Natural killer cell (primary cell): Measurements from ENCODE around the gene PGLYRP3. TPM values are rescaled to one million over a fixed set of nuclear protein-coding genes. Genes with fewer than 3 reads are reported as not detected.

Experiments
- ATAC-seq, 3 donors: fragments of 150-1000 bp in 2 of 3; fragments of 200-7000 bp in 1 of 3; cut with Tn5 transposase; 1 replicate in 1 of 3; 2 replicates in 2 of 3; pipeline ENCODE4 v1.10.0; 2021; ENCODE audit warnings: mild to moderate bottlenecking in 2 of 3, moderate library complexity in 2 of 3
- DNase-seq, 2 donors: peaks; one replicate each; pipeline versions ENCODE4 v3.0.0 to v3.0.0-alpha.2; 2013 to 2021; ENCODE audit warnings: mixed read lengths in 1 of 2
- H3K27ac ChIP-seq: one replicate; pipeline ENCODE4 v1.5.1; 2013; ENCODE audit warnings: mild to moderate bottlenecking, low read length
- H3K27me3 ChIP-seq: one replicate; pipeline ENCODE4 v1.6.1; 2013; ENCODE audit warnings: low read length; ENCODE audit not compliant: control insufficient read depth, insufficient read depth
- H3K36me3 ChIP-seq: one replicate; pipeline ENCODE4 v1.6.1; 2013; ENCODE audit warnings: low read length; ENCODE audit not compliant: control insufficient read depth, insufficient read depth
- H3K4me1 ChIP-seq: one replicate; pipeline ENCODE4 v1.6.1; 2013; ENCODE audit warnings: low read length; ENCODE audit not compliant: control insufficient read depth, insufficient read depth
- H3K4me3 ChIP-seq: one replicate; pipeline ENCODE4 v1.5.1; 2013; ENCODE audit warnings: low read length
- H3K9me3 ChIP-seq: one replicate; pipeline ENCODE4 v1.6.1; 2013; ENCODE audit warnings: low read length; ENCODE audit not compliant: control insufficient read depth, insufficient read depth
- H3K27ac Mint-ChIP-seq, 2 donors: one replicate each; pipeline ENCODE4 v1.8.0; 2022; ENCODE audit warnings: mild to moderate bottlenecking in 2 of 2, mixed read lengths in 2 of 2, moderate library complexity in 1 of 2
- H3K27me3 Mint-ChIP-seq, 2 donors: one replicate each; pipeline ENCODE4 v1.8.0; 2022; ENCODE audit warnings: low read depth in 2 of 2, mixed read lengths in 2 of 2
- H3K36me3 Mint-ChIP-seq: one replicate; pipeline ENCODE4 v1.8.0; 2022; ENCODE audit warnings: mixed read lengths
- H3K4me1 Mint-ChIP-seq, 2 donors: one replicate each; pipeline ENCODE4 v1.8.0; 2022; ENCODE audit warnings: mixed read lengths in 2 of 2
- H3K4me3 Mint-ChIP-seq: one replicate; pipeline ENCODE4 v1.8.0; 2022; ENCODE audit warnings: mild to moderate bottlenecking, moderate library complexity, mixed read lengths
- H3K9me3 Mint-ChIP-seq, 2 donors: one replicate each; pipeline ENCODE4 v1.8.0; 2022; ENCODE audit warnings: mixed read lengths in 2 of 2
- CTCF ChIP-seq: fragments of 200-600 bp; IDR thresholded peaks from one replicate; pipeline ENCODE4 v1.8.0; 2022; ENCODE audit warnings: antibody characterized with exemption
- WGBS: methylation state at CpG from one replicate; pipeline ENCODE4 v1.1.7; 2013; ENCODE audit warnings: missing lambda C conversion rate; ENCODE audit not compliant: insufficient coverage; 5-methylcytosine and 5-hydroxymethylcytosine counted together
- intact Hi-C: fragments of 100-400 bp; cut with micrococcal nuclease; formaldehyde crosslinking; loops from one replicate; pipeline ENCODE4 v1.14.2; 2022
- total RNA-seq, 4 donors: library from RNA; stranded (reverse); fragments of 120-200 nt in 1 of 4; gene quantifications; one replicate each; pipeline versions ENCODE4 v1.2.3 to v1.2.4, GENCODE V29; 2013 to 2022

Gene PGLYRP3
- total RNA-seq, 3 donors from 2014 or later (not counting 1 experiment from before 2014, with no cell fraction given), result not detected

GRCh38 chr1:153261281-153262069, 51.3 kb downstream of the PGLYRP3 start:
- H3K27me3 Mint-ChIP-seq, result peaks cover 48 to 67% of the 10 kb centered on the region in 2 donors
- Histone ChIP-seq H3K27ac (no peak overlapping the region), H3K36me3 (no peaks in the 10 kb centered on the region), H3K4me1 (peaks cover 16% of the 10 kb centered on the region), H3K4me3 (peak overlapping the region; percentile 7), H3K9me3 (no peaks in the 10 kb centered on the region), H3K27me3 (peaks cover 44% of the 10 kb centered on the region)
- no peak overlapping the region for H3K27ac Mint-ChIP-seq
- DNase-seq (peak in 1 of 2 donors; percentile 28), ATAC-seq (peak in 2 of 3 donors; percentile 26 to 60)
- H3K36me3 Mint-ChIP-seq, result no peaks in the 10 kb centered on the region
- H3K4me1 Mint-ChIP-seq, result peaks cover 29% of the 10 kb centered on the region in 2 donors
- no peak for TF ChIP-seq CTCF
- WGBS, result 2% methylated on average over 80 of the region's 80 CpGs
- peak overlapping the region; percentile 84 for H3K4me3 Mint-ChIP-seq
- no peaks in the 10 kb centered on the region for H3K9me3 Mint-ChIP-seq
- intact Hi-C loops, result no loop called here

- TF ChIP-seq CTCF, result no peak
- Histone ChIP-seq H3K4me1 (peaks cover 16% of the 10 kb centered on the region), H3K27me3 (peaks cover 38% of the 10 kb centered on the region), H3K9me3 (no peaks in the 10 kb centered on the region), H3K4me3 (no peak overlapping the region), H3K36me3 (no peaks in the 10 kb centered on the region), H3K27ac (no peak overlapping the region)
- peak in 2 of 3 donors; percentile 46 to 63 for ATAC-seq
- Mint-ChIP-seq H3K9me3 (no peaks in the 10 kb centered on the region), H3K4me1 (peaks cover 29% of the 10 kb centered on the region in 2 donors), H3K4me3 (peak overlapping the region; percentile 79), H3K27me3 (peaks cover 42 to 60% of the 10 kb centered on the region in 2 donors), H3K36me3 (no peaks in the 10 kb centered on the region), H3K27ac (peak overlapping the region in 1 of 2 donors; percentile 10)
- DNase-seq, result peak in 1 of 2 donors; percentile 25
- 3% methylated on average over 45 of the region's 45 CpGs for WGBS
- intact Hi-C loops, result no loop called here
These were observed 52.0 kb downstream of the PGLYRP3 start for GRCh38 chr1:153260585-153261280.

GRCh38 chr1:153259387-153259786, 53.4 kb downstream of the PGLYRP3 start, which contains the start of gene LORICRIN:
LORICRIN (plus strand) TSS chr1:153259687; CDS start chr1:153260950, 1,263 bp downstream.
- H3K27ac ChIP-seq, result no peak within 1 kb of the TSS
- no peak within 1 kb of the TSS for H3K4me3 ChIP-seq
- Mint-ChIP-seq H3K4me3 (peak within 1 kb of the TSS; percentile 79), H3K4me1 (peaks cover 29% of the 10 kb centered on the region in 2 donors), H3K36me3 (no peaks in the 10 kb centered on the region), H3K27ac (peak within 1 kb of the TSS in 1 of 2 donors; percentile 10), H3K9me3 (no peaks in the 10 kb centered on the region), H3K27me3 (peaks cover 34 to 50% of the 10 kb centered on the region in 2 donors)
- intact Hi-C loops, result no loop called here
- no peak for DNase-seq
- H3K27me3 ChIP-seq, result peaks cover 28% of the 10 kb centered on the region
- TF ChIP-seq CTCF, result no peak
- 94% methylated on average over 3 of the region's 3 CpGs for WGBS
- H3K9me3 ChIP-seq, result no peaks in the 10 kb centered on the region
- H3K4me1 ChIP-seq, result peaks cover 16% of the 10 kb centered on the region
- no peaks in the 10 kb centered on the region for H3K36me3 ChIP-seq
- no peak for ATAC-seq
